H9 (cell line): ENCODE results near the gene TAAR9. TPM values are rescaled to one million over a fixed set of nuclear protein-coding genes. Genes with fewer than 3 reads are reported as not detected.

Source experiments
- DNase-seq: peaks from one replicate; pipeline ENCODE4 v3.0.0-alpha.2; 2017
- H2AFZ ChIP-seq: one replicate; pipeline ENCODE4 v1.6.1; 2013; ENCODE audit warnings: mild to moderate bottlenecking, low read length, control low read depth, moderate library complexity
- H2AK5ac ChIP-seq: 2 replicates; pipeline ENCODE4 v1.6.1; 2013; ENCODE audit warnings: low read length, control low read depth, mixed read lengths; ENCODE audit not compliant: insufficient read length
- H2BK120ac ChIP-seq: one replicate; pipeline ENCODE4 v1.6.1; 2013; ENCODE audit warnings: low read depth, mild to moderate bottlenecking, low read length, control low read depth, inconsistent platforms; ENCODE audit not compliant: poor library complexity, severe bottlenecking
- H2BK12ac ChIP-seq: 2 replicates; pipeline ENCODE4 v1.6.1; 2013; ENCODE audit warnings: low read length, control low read depth, mixed read lengths, low read depth; ENCODE audit not compliant: insufficient read length
- H2BK15ac ChIP-seq: 2 replicates; pipeline ENCODE4 v1.6.1; 2013; ENCODE audit warnings: low read depth, low read length, control low read depth
- H2BK20ac ChIP-seq: one replicate; pipeline ENCODE4 v1.6.1; 2013; ENCODE audit warnings: low read depth, mild to moderate bottlenecking, low read length, control low read depth, inconsistent platforms; ENCODE audit not compliant: poor library complexity, severe bottlenecking
- H2BK5ac ChIP-seq: 2 replicates; pipeline ENCODE4 v1.6.1; 2013; ENCODE audit warnings: low read length, control low read depth, mixed read lengths; ENCODE audit not compliant: insufficient read length
- H3K14ac ChIP-seq: 2 replicates; pipeline ENCODE4 v1.6.1; 2013; ENCODE audit warnings: low read length, control low read depth; ENCODE audit not compliant: insufficient read depth
- H3K18ac ChIP-seq: 2 replicates; pipeline ENCODE4 v1.6.1; 2013; ENCODE audit warnings: low read depth, mild to moderate bottlenecking, mixed read lengths, low read length, control low read depth; ENCODE audit not compliant: insufficient read length
- H3K23ac ChIP-seq: 2 replicates; pipeline ENCODE4 v1.6.1; 2013; ENCODE audit warnings: low read length, control low read depth, mixed read lengths, low read depth; ENCODE audit not compliant: insufficient read length
- H3K23me2 ChIP-seq: 2 replicates; pipeline ENCODE4 v1.6.1; 2013; ENCODE audit warnings: low read depth, mild to moderate bottlenecking, mixed read lengths, low read length, control low read depth; ENCODE audit not compliant: insufficient read length, poor library complexity, severe bottlenecking
- H3K27ac ChIP-seq: 2 replicates; pipeline ENCODE4 v1.5.1; 2013; ENCODE audit warnings: low read length, control low read depth, mixed read lengths, low read depth; ENCODE audit not compliant: insufficient read length
- H3K27me3 ChIP-seq: 2 replicates; pipeline ENCODE4 v1.6.1; 2013; ENCODE audit warnings: low read length, control low read depth, inconsistent platforms; ENCODE audit not compliant: insufficient read depth
- H3K4ac ChIP-seq: 2 replicates; pipeline ENCODE4 v1.6.1; 2013; ENCODE audit warnings: low read depth, mild to moderate bottlenecking, control low read depth, inconsistent platforms, low read length, moderate library complexity
- H3K4me1 ChIP-seq: 2 replicates; pipeline ENCODE4 v1.6.1; 2013; ENCODE audit warnings: low read length, control low read depth, inconsistent platforms; ENCODE audit not compliant: insufficient read depth
- H3K4me2 ChIP-seq: 2 replicates; pipeline ENCODE4 v1.6.1; 2013; ENCODE audit warnings: low read length, control low read depth, mixed read lengths; ENCODE audit not compliant: insufficient read length, insufficient read depth
- H3K56ac ChIP-seq: 2 replicates; pipeline ENCODE4 v1.6.1; 2013; ENCODE audit warnings: low read depth, mild to moderate bottlenecking, mixed read lengths, low read length, control low read depth; ENCODE audit not compliant: insufficient read length
- H3K79me1 ChIP-seq: 2 replicates; pipeline ENCODE4 v1.6.1; 2013; ENCODE audit warnings: low read depth, mild to moderate bottlenecking, moderate library complexity, low read length, control low read depth, inconsistent platforms; ENCODE audit not compliant: insufficient read depth, poor library complexity, severe bottlenecking
- H3K79me2 ChIP-seq: 2 replicates; pipeline ENCODE4 v1.6.1; 2013; ENCODE audit warnings: low read length, control low read depth, inconsistent platforms; ENCODE audit not compliant: insufficient read depth
- H3K9ac ChIP-seq: 2 replicates; pipeline ENCODE4 v1.6.1; 2013; ENCODE audit warnings: low read length, control low read depth, mixed read lengths; ENCODE audit not compliant: insufficient read length; ENCODE audit errors: extremely low read depth
- H3K9me3 ChIP-seq: one replicate; pipeline ENCODE4 v1.6.1; 2013; ENCODE audit warnings: low read depth, low read length, inconsistent platforms; ENCODE audit not compliant: control insufficient read depth
- H3T11ph ChIP-seq: one replicate; pipeline ENCODE4 v1.6.1; 2013; ENCODE audit warnings: mild to moderate bottlenecking, low read length, control low read depth, inconsistent platforms
- H4K20me1 ChIP-seq: one replicate; pipeline ENCODE4 v1.6.1; 2013; ENCODE audit not compliant: control insufficient read depth, insufficient read length, insufficient read depth
- H4K5ac ChIP-seq: 2 replicates; pipeline ENCODE4 v1.6.1; 2013; ENCODE audit warnings: low read depth, mild to moderate bottlenecking, mixed read lengths, low read length, control low read depth; ENCODE audit not compliant: insufficient read length
- H4K8ac ChIP-seq: replicated peaks from 2 replicates; pipeline ENCODE4 v1.6.1; 2013; ENCODE audit warnings: low read length, control low read depth, mixed read lengths, low read depth; ENCODE audit not compliant: insufficient read length
- H4K91ac ChIP-seq: 2 replicates; pipeline ENCODE4 v1.6.1; 2013; ENCODE audit warnings: low read depth, mild to moderate bottlenecking, moderate library complexity, mixed read lengths, low read length, control low read depth; ENCODE audit not compliant: insufficient read length
- H3K27ac Mint-ChIP-seq, 3 experiments: 2 replicates in 2 of 3; 3 replicates in 1 of 3; pipeline ENCODE4 v1.8.0; 2020 to 2021; ENCODE audit warnings: mixed read lengths in 3 of 3, mild to moderate bottlenecking in 1 of 3, moderate library complexity in 1 of 3
- H3K27me3 Mint-ChIP-seq: 2 replicates; pipeline ENCODE4 v1.8.0; 2021; ENCODE audit warnings: low read depth, mild to moderate bottlenecking, moderate library complexity, mixed read lengths
- H3K36me3 Mint-ChIP-seq, 3 experiments: 2 replicates in 2 of 3; 3 replicates in 1 of 3; pipeline ENCODE4 v1.8.0; 2020 to 2021; ENCODE audit warnings: low read depth in 3 of 3, mixed read lengths in 3 of 3; ENCODE audit not compliant: insufficient read depth in 1 of 3
- H3K4me1 Mint-ChIP-seq, 2 experiments: 2 replicates each; pipeline ENCODE4 v1.8.0; 2020; ENCODE audit warnings: mixed read lengths in 2 of 2
- H3K4me3 Mint-ChIP-seq, 2 experiments: 2 replicates in 1 of 2; 3 replicates in 1 of 2; pipeline ENCODE4 v1.8.0; 2020 to 2021; ENCODE audit warnings: mild to moderate bottlenecking in 2 of 2, mixed read lengths in 2 of 2, moderate library complexity in 1 of 2
- H3K9me3 Mint-ChIP-seq, 2 experiments: 2 replicates in 1 of 2; 3 replicates in 1 of 2; pipeline ENCODE4 v1.8.0; 2020; ENCODE audit warnings: mild to moderate bottlenecking in 2 of 2, mixed read lengths in 2 of 2, moderate library complexity in 1 of 2
- CTCF ChIP-seq: fragments of 200-600 bp; sonication (generic); conservative IDR thresholded peaks from 3 replicates; pipeline ENCODE4 v1.8.0; 2021; ENCODE audit warnings: antibody characterized with exemption, mild to moderate bottlenecking
- WGBS: extraction: QIAGEN DNeasy Blood & Tissue Kit; methylation state at CpG from one replicate; pipeline ENCODE4 v1.1.7; 2013; ENCODE audit warnings: missing lambda C conversion rate, low lambda C conversion rate, mixed read lengths; ENCODE audit not compliant: insufficient read length; ENCODE audit errors: extremely low coverage; 5-methylcytosine and 5-hydroxymethylcytosine counted together
- total RNA-seq: library from RNA; stranded (reverse); gene quantifications from 2 replicates; pipeline ENCODE4 v1.2.1, GENCODE V29; 2021

Gene TAAR9
- total RNA-seq, 1 experiment from 2014 or later: not detected

- H3K56ac ChIP-seq: no peak overlapping the region
- no peak overlapping the region for H3K4me3 Mint-ChIP-seq
- no peaks in the 10 kb centered on the region for H3K27me3 Mint-ChIP-seq
- H3K23me2 ChIP-seq: no peaks in the 10 kb centered on the region
- H3K79me1 ChIP-seq: no peaks in the 10 kb centered on the region
- peaks cover 0 to 2% of the 10 kb centered on the region in 2 experiments; a peak in 2 of 5 replicates for H3K9me3 Mint-ChIP-seq
- H3T11ph ChIP-seq: no peak overlapping the region
- H3K4me1 Mint-ChIP-seq: no peaks in the 10 kb centered on the region; a peak in 1 of 4 replicates
- no peak overlapping the region for H2AK5ac ChIP-seq
- H2BK15ac ChIP-seq: no peak overlapping the region
- H4K5ac ChIP-seq: no peak overlapping the region
- H2BK12ac ChIP-seq: no peak overlapping the region
- H3K4me1 ChIP-seq: peaks cover 10% of the 10 kb centered on the region
- no peak overlapping the region for H3K14ac ChIP-seq
- H3K18ac ChIP-seq: no peak overlapping the region
- peaks cover 4 to 10% (median 10%) of the 10 kb centered on the region in 3 experiments; a peak in 6 of 7 replicates for H3K36me3 Mint-ChIP-seq
- no CpG with 5 or more reads among the region's 4 CpGs for WGBS
- no peak overlapping the region for H3K4ac ChIP-seq
- no peak overlapping the region for H2AFZ ChIP-seq
- H4K8ac ChIP-seq: no peak overlapping the region
- no peaks in the 10 kb centered on the region; the same call in 1 of the 2 replicates for H3K79me2 ChIP-seq
- H4K20me1 ChIP-seq: no peaks in the 10 kb centered on the region
- no peak overlapping the region for H3K23ac ChIP-seq
- H3K9ac ChIP-seq: no peak overlapping the region
- no peak overlapping the region for H4K91ac ChIP-seq
- DNase-seq: no peak
- no peak for TF ChIP-seq CTCF
- no peak overlapping the region for H2BK120ac ChIP-seq
- no peak overlapping the region for H3K4me2 ChIP-seq
- H3K27ac ChIP-seq: no peak overlapping the region
- no peak overlapping the region for H2BK5ac ChIP-seq
- H3K27me3 ChIP-seq: no peaks in the 10 kb centered on the region
- H3K27ac Mint-ChIP-seq: 0 out of 7 replicates have a peak overlapping the region, but pooled peaks of 2 of the 3 experiments have one; percentile 7 to 46
- H2BK20ac ChIP-seq: no peak overlapping the region
- no peaks in the 10 kb centered on the region for H3K9me3 ChIP-seq
Measured at GRCh38 chr6:132489376-132489775, 48.7 kb upstream of the TAAR9 start.
